ENCODE measurements around the gene FDXR. TPM values are rescaled to one million over a fixed set of nuclear protein-coding genes. Genes with fewer than 3 reads are reported as not detected.

FDXR gene
- total and polyA plus RNA-seq, 9 of the 15 experiments (the other 6 are each of a cell fraction or from before 2014, with no cell fraction given) = 0.89 to 70.7 (median 30.9) TPM

DNA sequence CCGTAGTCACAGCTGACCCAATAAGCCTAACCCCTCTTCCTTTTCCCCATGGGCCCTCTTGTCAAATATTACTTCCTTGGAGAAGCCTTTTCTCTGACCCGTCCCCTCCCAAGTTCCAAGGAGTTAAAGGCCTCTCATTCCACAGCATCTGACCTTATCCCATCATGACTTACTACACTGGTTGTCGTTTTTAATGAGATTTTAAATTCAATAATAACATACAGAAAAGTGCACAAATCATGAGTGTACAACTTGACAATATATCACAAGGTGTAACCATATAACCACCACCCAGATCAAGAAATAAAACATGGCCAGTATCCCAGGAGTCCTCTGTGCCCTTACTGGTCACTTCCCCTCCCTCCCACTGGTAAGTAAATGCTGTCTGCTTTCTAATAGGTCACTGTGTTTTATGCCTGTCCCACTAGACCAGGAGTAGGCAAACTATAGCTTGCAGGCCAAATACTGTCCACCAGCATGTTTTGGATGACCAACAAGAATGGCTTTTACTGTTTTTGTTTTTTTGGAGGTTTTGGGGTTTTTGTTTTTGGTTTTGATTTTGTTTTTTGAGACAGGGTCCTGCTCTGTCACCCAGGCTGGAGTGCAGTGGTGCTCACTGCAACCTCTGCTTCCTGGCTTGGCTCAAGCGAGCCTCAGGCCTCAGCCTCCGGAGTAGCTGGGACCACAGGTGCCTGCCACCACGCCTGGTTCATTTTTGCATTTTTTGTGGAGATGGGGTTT is 1.2 kb upstream of the FDXR start (continued):
- TF ChIP-seq, protein P1, sequence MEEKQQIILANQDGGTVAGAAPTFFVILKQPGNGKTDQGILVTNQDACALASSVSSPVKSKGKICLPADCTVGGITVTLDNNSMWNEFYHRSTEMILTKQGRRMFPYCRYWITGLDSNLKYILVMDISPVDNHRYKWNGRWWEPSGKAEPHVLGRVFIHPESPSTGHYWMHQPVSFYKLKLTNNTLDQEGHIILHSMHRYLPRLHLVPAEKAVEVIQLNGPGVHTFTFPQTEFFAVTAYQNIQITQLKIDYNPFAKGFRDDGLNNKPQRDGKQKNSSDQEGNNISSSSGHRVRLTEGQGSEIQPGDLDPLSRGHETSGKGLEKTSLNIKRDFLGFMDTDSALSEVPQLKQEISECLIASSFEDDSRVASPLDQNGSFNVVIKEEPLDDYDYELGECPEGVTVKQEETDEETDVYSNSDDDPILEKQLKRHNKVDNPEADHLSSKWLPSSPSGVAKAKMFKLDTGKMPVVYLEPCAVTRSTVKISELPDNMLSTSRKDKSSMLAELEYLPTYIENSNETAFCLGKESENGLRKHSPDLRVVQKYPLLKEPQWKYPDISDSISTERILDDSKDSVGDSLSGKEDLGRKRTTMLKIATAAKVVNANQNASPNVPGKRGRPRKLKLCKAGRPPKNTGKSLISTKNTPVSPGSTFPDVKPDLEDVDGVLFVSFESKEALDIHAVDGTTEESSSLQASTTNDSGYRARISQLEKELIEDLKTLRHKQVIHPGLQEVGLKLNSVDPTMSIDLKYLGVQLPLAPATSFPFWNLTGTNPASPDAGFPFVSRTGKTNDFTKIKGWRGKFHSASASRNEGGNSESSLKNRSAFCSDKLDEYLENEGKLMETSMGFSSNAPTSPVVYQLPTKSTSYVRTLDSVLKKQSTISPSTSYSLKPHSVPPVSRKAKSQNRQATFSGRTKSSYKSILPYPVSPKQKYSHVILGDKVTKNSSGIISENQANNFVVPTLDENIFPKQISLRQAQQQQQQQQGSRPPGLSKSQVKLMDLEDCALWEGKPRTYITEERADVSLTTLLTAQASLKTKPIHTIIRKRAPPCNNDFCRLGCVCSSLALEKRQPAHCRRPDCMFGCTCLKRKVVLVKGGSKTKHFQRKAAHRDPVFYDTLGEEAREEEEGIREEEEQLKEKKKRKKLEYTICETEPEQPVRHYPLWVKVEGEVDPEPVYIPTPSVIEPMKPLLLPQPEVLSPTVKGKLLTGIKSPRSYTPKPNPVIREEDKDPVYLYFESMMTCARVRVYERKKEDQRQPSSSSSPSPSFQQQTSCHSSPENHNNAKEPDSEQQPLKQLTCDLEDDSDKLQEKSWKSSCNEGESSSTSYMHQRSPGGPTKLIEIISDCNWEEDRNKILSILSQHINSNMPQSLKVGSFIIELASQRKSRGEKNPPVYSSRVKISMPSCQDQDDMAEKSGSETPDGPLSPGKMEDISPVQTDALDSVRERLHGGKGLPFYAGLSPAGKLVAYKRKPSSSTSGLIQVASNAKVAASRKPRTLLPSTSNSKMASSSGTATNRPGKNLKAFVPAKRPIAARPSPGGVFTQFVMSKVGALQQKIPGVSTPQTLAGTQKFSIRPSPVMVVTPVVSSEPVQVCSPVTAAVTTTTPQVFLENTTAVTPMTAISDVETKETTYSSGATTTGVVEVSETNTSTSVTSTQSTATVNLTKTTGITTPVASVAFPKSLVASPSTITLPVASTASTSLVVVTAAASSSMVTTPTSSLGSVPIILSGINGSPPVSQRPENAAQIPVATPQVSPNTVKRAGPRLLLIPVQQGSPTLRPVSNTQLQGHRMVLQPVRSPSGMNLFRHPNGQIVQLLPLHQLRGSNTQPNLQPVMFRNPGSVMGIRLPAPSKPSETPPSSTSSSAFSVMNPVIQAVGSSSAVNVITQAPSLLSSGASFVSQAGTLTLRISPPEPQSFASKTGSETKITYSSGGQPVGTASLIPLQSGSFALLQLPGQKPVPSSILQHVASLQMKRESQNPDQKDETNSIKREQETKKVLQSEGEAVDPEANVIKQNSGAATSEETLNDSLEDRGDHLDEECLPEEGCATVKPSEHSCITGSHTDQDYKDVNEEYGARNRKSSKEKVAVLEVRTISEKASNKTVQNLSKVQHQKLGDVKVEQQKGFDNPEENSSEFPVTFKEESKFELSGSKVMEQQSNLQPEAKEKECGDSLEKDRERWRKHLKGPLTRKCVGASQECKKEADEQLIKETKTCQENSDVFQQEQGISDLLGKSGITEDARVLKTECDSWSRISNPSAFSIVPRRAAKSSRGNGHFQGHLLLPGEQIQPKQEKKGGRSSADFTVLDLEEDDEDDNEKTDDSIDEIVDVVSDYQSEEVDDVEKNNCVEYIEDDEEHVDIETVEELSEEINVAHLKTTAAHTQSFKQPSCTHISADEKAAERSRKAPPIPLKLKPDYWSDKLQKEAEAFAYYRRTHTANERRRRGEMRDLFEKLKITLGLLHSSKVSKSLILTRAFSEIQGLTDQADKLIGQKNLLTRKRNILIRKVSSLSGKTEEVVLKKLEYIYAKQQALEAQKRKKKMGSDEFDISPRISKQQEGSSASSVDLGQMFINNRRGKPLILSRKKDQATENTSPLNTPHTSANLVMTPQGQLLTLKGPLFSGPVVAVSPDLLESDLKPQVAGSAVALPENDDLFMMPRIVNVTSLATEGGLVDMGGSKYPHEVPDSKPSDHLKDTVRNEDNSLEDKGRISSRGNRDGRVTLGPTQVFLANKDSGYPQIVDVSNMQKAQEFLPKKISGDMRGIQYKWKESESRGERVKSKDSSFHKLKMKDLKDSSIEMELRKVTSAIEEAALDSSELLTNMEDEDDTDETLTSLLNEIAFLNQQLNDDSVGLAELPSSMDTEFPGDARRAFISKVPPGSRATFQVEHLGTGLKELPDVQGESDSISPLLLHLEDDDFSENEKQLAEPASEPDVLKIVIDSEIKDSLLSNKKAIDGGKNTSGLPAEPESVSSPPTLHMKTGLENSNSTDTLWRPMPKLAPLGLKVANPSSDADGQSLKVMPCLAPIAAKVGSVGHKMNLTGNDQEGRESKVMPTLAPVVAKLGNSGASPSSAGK (IDR thresholded peaks at IDR 0.05) = peak; percentile 86
- TF ChIP-seq ESRRA (IDR thresholded peaks at IDR 0.05; ENCODE audit: borderline replicate concordance, low read depth) = 0 out of 2 replicates have a peak, but pooled peaks have one; percentile 40
- no peak for TF ChIP-seq PCBP2 (IDR thresholded peaks at IDR 0.05; ENCODE audit: low read depth, low read length, poor library complexity, severe bottlenecking)
- TF ChIP-seq, protein P2, sequence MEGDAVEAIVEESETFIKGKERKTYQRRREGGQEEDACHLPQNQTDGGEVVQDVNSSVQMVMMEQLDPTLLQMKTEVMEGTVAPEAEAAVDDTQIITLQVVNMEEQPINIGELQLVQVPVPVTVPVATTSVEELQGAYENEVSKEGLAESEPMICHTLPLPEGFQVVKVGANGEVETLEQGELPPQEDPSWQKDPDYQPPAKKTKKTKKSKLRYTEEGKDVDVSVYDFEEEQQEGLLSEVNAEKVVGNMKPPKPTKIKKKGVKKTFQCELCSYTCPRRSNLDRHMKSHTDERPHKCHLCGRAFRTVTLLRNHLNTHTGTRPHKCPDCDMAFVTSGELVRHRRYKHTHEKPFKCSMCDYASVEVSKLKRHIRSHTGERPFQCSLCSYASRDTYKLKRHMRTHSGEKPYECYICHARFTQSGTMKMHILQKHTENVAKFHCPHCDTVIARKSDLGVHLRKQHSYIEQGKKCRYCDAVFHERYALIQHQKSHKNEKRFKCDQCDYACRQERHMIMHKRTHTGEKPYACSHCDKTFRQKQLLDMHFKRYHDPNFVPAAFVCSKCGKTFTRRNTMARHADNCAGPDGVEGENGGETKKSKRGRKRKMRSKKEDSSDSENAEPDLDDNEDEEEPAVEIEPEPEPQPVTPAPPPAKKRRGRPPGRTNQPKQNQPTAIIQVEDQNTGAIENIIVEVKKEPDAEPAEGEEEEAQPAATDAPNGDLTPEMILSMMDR (IDR thresholded peaks at IDR 0.05 in 2 of 3, conservative IDR thresholded peaks at IDR 0.05 in 1 of 3; ENCODE audit: insufficient read depth in 2 of 3, low read depth in 1 of 3, low read length in 3 of 3) = no peak
- TF ChIP-seq, protein P3, sequence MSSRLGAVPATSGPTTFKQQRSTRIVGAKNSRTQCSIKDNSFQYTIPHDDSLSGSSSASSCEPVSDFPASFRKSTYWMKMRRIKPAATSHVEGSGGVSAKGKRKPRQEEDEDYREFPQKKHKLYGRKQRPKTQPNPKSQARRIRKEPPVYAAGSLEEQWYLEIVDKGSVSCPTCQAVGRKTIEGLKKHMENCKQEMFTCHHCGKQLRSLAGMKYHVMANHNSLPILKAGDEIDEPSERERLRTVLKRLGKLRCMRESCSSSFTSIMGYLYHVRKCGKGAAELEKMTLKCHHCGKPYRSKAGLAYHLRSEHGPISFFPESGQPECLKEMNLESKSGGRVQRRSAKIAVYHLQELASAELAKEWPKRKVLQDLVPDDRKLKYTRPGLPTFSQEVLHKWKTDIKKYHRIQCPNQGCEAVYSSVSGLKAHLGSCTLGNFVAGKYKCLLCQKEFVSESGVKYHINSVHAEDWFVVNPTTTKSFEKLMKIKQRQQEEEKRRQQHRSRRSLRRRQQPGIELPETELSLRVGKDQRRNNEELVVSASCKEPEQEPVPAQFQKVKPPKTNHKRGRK (tag; IDR thresholded peaks at IDR 0.05) = no peak
- 0 out of 2 replicates have a peak, but pooled peaks have one; percentile 6 for TF ChIP-seq ZNF75A (CRISPR knock-in tag; IDR thresholded peaks at IDR 0.05)
- TF ChIP-seq ZNF347 (CRISPR knock-in tag; IDR thresholded peaks at IDR 0.05; ENCODE audit: low read depth) = no peak
- 0 out of 2 replicates have a peak, but pooled peaks have one; percentile 21 for TF ChIP-seq LARP7 (IDR thresholded peaks at IDR 0.05)
- no peak for TF ChIP-seq BHLHE40 (IDR thresholded peaks at IDR 0.05; ENCODE audit: low read length)
- TF ChIP-seq, protein P4, sequence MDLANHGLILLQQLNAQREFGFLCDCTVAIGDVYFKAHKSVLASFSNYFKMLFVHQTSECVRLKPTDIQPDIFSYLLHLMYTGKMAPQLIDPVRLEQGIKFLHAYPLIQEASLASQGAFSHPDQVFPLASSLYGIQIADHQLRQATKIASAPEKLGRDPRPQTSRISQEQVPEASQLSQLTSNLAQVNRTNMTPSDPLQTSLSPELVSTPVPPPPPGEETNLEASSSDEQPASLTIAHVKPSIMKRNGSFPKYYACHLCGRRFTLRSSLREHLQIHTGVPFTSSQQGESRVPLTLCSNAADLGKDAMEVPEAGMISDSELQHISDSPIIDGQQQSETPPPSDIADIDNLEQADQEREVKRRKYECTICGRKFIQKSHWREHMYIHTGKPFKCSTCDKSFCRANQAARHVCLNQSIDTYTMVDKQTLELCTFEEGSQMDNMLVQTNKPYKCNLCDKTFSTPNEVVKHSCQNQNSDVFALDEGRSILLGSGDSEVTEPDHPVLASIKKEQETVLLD (IDR thresholded peaks at IDR 0.05) = 0 out of 2 replicates have a peak, but pooled peaks have one; percentile 52
